CD8-positive, alpha-beta memory T cell (primary cell): Measurements from ENCODE around the gene PAXIP1. TPM values are rescaled to one million over a fixed set of nuclear protein-coding genes. Genes with fewer than 3 reads are reported as not detected.
"Not testable (repeated sequence)": the region's sequence is repeated elsewhere in the genome, so short reads cannot be mapped to it uniquely, and the experiment has no call there.

Experiments used
- CTCF ChIA-PET: fragments of 350-600 bp; sonication (Branson Sonifier 250); formaldehyde crosslinking; loops from one replicate; lab custom pipeline; 2021; ENCODE audit warnings: antibody characterized with exemption; lab: Charles Lee
- POLR2A ChIA-PET: fragments of 350-600 bp; sonication (Branson Sonifier 250); formaldehyde crosslinking; loops from one replicate; lab custom pipeline; 2021; ENCODE audit warnings: antibody characterized with exemption; lab: Charles Lee
- DNase-seq, 5 donors: peaks; one replicate each; pipeline versions ENCODE4 v3.0.0 to v3.0.0-alpha.2; 2020 to 2022; ENCODE audit warnings: mixed read lengths in 1 of 5
- H3K27ac ChIP-seq: one replicate; pipeline ENCODE4 v1.7.0; 2013; ENCODE audit warnings: low read depth, mild to moderate bottlenecking, low read length, moderate library complexity
- H3K27me3 ChIP-seq: 2 replicates; pipeline ENCODE4 v1.7.0; 2013; ENCODE audit warnings: low read length, mild to moderate bottlenecking; ENCODE audit not compliant: insufficient read depth, poor library complexity, severe bottlenecking
- H3K36me3 ChIP-seq: 2 replicates; pipeline ENCODE4 v1.7.0; 2013; ENCODE audit warnings: mild to moderate bottlenecking, low read length, moderate library complexity; ENCODE audit not compliant: insufficient read depth
- H3K4me1 ChIP-seq: 2 replicates; pipeline ENCODE4 v1.7.0; 2013; ENCODE audit warnings: mild to moderate bottlenecking, low read length, moderate library complexity; ENCODE audit not compliant: insufficient read depth
- H3K4me3 ChIP-seq: 2 replicates; pipeline ENCODE4 v1.7.0; 2013; ENCODE audit warnings: mild to moderate bottlenecking, low read length
- H3K9me3 ChIP-seq: 2 replicates; pipeline ENCODE4 v1.7.0; 2013; ENCODE audit warnings: mild to moderate bottlenecking, low read length
- H3K27ac Mint-ChIP-seq, 8 donors: one replicate each; pipeline ENCODE4 v1.8.0; 2020 to 2021; ENCODE audit warnings: mixed read lengths in 8 of 8, mild to moderate bottlenecking in 6 of 8, inconsistent platforms in 3 of 8, moderate library complexity in 3 of 8
- H3K27me3 Mint-ChIP-seq, 2 donors: one replicate each; pipeline ENCODE4 v1.8.0; 2020 to 2021; ENCODE audit warnings: mixed read lengths in 2 of 2, mild to moderate bottlenecking in 1 of 2, moderate library complexity in 1 of 2
- H3K36me3 Mint-ChIP-seq, 3 donors: one replicate each; pipeline ENCODE4 v1.8.0; 2020 to 2021; ENCODE audit warnings: mixed read lengths in 3 of 3, inconsistent platforms in 1 of 3, mild to moderate bottlenecking in 1 of 3
- H3K4me1 Mint-ChIP-seq, 3 donors: one replicate each; pipeline ENCODE4 v1.8.0; 2020 to 2021; ENCODE audit warnings: mixed read lengths in 3 of 3, inconsistent platforms in 1 of 3, mild to moderate bottlenecking in 1 of 3
- H3K4me3 Mint-ChIP-seq, 7 donors: one replicate each; pipeline ENCODE4 v1.8.0; 2020 to 2021; ENCODE audit warnings: mixed read lengths in 7 of 7, mild to moderate bottlenecking in 6 of 7, moderate library complexity in 4 of 7, inconsistent platforms in 2 of 7
- H3K9me3 Mint-ChIP-seq, 5 donors: one replicate each; pipeline ENCODE4 v1.8.0; 2020 to 2022; ENCODE audit warnings: mixed read lengths in 5 of 5, mild to moderate bottlenecking in 3 of 5, moderate library complexity in 2 of 5, inconsistent platforms in 1 of 5
- polyA plus RNA-seq: library from polyadenylated mRNA; unstranded; fragments of 300-500 nt; fragmentation: Illumina TruSeq; gene quantifications from one replicate; pipeline ENCODE4 v1.2.3, GENCODE V29; 2021
- total RNA-seq, 2 experiments: library from RNA; stranded (reverse); gene quantifications; one replicate each; pipeline ENCODE4 v1.2.3, GENCODE V29; 2021

PAXIP1 gene
- total and polyA plus RNA-seq, 3 experiments from 2014 or later, result 2.0 to 25.8 (median 23.1) TPM

DNA sequence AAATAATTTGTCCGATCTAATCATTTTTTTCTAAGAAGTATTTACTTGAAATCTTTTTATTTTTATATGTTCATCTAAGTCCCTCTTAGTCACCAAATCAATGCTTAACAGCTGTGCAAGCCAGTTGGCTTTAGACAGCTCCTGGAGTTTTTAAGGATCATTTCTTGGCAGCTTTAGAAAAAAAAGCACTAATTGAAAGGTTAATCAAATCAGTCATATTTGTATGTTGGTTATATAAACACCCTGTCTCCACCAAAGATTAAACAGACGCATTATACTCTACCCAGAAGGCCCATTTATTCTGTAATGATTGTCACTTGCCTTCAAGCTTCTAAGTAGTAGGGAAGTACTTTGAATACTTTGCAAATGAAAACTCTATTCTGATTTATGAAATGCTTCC, 60.2 kb downstream of the PAXIP1 start:
- H3K27me3 ChIP-seq, result no peaks in the 10 kb centered on the region
- Mint-ChIP-seq H3K4me3 (no peak overlapping the region), H3K27me3 (no peaks in the 10 kb centered on the region), H3K36me3 (peaks cover 0 to 63% (median 17%) of the 10 kb centered on the region in 3 donors), H3K9me3 (no peaks in the 10 kb centered on the region), H3K27ac (no peak overlapping the region), H3K4me1 (peaks cover 5 to 14% (median 5%) of the 10 kb centered on the region in 3 donors)
- H3K4me1 ChIP-seq, result no peaks in the 10 kb centered on the region
- no peak overlapping the region for H3K4me3 ChIP-seq
- no peak for DNase-seq
- no peak overlapping the region for H3K27ac ChIP-seq
- ChIA-PET POLR2A (no interaction called here), CTCF (interaction anchor here (1.2 to 1.7 kb wide), 3 partner anchors 11 to 346 kb away, joined by 4 to 9 read pairs (median 6); no protein-coding TSS in a partner anchor)
- H3K9me3 ChIP-seq, result no peaks in the 10 kb centered on the region
- H3K36me3 ChIP-seq, result peaks cover 7% of the 10 kb centered on the region

DNA sequence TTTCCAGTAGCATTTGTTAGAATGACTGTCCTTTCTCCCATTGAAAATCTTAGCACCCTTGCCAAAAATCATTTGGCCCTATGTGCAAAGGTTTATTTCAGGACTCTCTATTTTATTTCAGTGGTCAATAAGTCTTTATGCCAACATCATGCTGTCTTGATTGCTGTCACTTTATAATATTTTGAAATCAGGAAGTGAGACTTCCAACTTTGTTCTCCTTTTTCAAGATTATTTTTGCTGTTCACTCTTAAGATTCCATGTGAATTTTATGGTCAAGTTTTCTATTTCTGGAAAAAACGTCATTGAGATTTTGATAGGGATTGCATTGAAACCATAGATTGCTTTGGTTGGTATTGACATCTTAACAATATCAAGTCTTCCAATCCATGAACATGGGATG, 65.1 kb downstream of the PAXIP1 start:
- Histone ChIP-seq H3K36me3 (no peaks in the 10 kb centered on the region), H3K27me3 (no peaks in the 10 kb centered on the region), H3K27ac (no peak overlapping the region), H3K4me3 (no peak overlapping the region), H3K9me3 (no peaks in the 10 kb centered on the region), H3K4me1 (no peaks in the 10 kb centered on the region)
- Mint-ChIP-seq H3K9me3 (peaks cover 6 to 10% (median 6%) of the 10 kb centered on the region in 5 donors), H3K4me1 (peaks cover 5 to 28% (median 10%) of the 10 kb centered on the region in 3 donors), H3K36me3 (peaks cover 17 to 42% (median 28%) of the 10 kb centered on the region in 3 donors), H3K4me3 (no peak overlapping the region), H3K27me3 (no peaks in the 10 kb centered on the region), H3K27ac (no peak overlapping the region)
- ChIA-PET POLR2A (no interaction called here), CTCF (interaction anchor here (2.5 to 2.8 kb wide), 2 partner anchors 10 to 24 kb away, joined by 6 read pairs; no protein-coding TSS in a partner anchor)
- no peak for DNase-seq

DNA sequence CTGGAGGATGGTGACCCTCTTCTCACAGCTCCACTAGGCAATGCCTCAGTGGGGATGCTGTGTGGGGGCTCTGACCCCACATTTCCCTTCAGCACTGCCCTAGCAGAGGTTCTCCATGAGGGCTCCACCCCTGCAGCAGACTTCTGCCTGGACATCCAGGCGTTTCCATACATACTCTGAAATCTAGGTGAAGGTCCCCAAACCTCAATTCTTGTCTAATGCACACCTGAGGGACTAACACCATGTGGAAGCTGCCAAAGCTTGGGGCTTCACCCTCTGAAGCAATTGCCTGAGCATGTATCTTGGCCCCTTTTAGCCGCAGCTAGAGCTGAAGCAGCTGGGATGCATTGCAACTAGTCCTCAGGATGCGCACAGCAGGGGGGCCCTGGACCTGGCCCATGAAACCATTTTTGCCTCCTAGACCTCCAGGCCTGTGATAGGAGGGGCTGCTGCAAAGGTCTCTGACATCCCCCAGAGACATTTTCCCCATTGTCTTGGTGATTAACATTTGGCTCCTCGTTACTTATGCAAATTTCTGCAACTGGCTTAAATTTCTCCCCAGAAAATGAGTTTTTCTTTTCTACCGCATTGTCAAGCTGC, 68.5 kb downstream of the PAXIP1 start:
- H3K9me3 Mint-ChIP-seq, H3K27me3 Mint-ChIP-seq, H3K27me3 ChIP-seq, H3K4me1 ChIP-seq, H3K27ac ChIP-seq, H3K4me3 ChIP-seq, POLR2A ChIA-PET, H3K9me3 ChIP-seq, H3K4me3 Mint-ChIP-seq, H3K36me3 ChIP-seq, H3K27ac Mint-ChIP-seq, DNase-seq, CTCF ChIA-PET: not testable (repeated sequence)
- Mint-ChIP-seq H3K4me1 (peaks cover 20 to 52% (median 36%) of the 10 kb centered on the region in 3 donors), H3K36me3 (peaks cover 17 to 45% (median 32%) of the 10 kb centered on the region in 3 donors)

GRCh38 chr7:154931906-154932305, 71.0 kb downstream of the PAXIP1 start:
- ChIA-PET CTCF (interaction anchor here (0.7 to 1.7 kb wide), 2 partner anchors 413 to 667 kb away, joined by 4 to 7 read pairs; no protein-coding TSS in a partner anchor), POLR2A (no interaction called here)
- peaks cover 6 to 10% (median 6%) of the 10 kb centered on the region in 5 donors for H3K9me3 Mint-ChIP-seq
- H3K4me1 ChIP-seq, result peaks cover 12% of the 10 kb centered on the region
- H3K9me3 ChIP-seq, result no peaks in the 10 kb centered on the region
- H3K27ac ChIP-seq, result no peak overlapping the region
- H3K36me3 Mint-ChIP-seq, result peaks cover 17 to 52% (median 32%) of the 10 kb centered on the region in 3 donors
- H3K27me3 ChIP-seq, result no peaks in the 10 kb centered on the region
- peak overlapping the region in 1 of 7 donors; percentile 46 for H3K4me3 Mint-ChIP-seq
- H3K27ac Mint-ChIP-seq, result peak overlapping the region in 1 of 8 donors; percentile 19
- no peaks in the 10 kb centered on the region for H3K36me3 ChIP-seq
- DNase-seq, result no peak
- peaks cover 29 to 51% (median 43%) of the 10 kb centered on the region in 3 donors for H3K4me1 Mint-ChIP-seq
- H3K4me3 ChIP-seq, result no peak overlapping the region
- H3K27me3 Mint-ChIP-seq, result no peaks in the 10 kb centered on the region

DNA sequence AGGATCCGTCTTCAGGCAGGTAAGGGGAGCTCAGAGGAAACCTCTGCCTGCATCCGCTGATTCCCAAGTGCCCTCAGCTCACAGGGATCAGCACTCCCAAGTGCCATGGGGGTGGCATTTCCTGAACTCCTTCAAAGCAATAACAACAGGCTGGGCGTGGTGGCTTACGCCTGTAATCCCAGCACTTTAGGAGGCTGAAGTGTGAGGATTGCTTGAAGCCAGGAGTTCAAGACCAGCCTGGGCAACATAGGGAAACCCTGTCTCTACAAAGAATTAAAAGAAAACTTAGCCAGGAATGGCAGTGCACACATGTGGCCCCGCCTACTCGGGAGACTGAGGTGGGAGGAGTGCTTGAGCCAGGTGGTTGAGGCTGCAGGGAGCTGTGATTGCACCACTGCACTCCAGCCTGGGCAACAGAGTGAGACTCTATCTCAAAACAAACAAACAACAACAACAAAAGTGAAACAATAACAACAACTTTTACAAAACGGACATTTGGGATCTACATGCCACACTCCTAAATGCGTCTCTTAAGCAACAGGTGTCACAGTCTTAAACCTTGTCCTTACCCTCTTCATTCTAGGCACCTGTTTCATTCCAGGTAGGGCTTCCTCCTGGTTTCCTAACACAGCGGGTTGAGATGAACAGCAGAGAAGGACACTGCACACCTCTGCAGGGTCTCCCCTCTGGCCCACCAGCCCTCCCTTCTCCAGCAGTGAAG, 73.8 kb downstream of the PAXIP1 start:
- Mint-ChIP-seq H3K4me1 (peaks cover 29 to 40% (median 38%) of the 10 kb centered on the region in 3 donors), H3K4me3 (peak overlapping the region; percentile 89 to 97 (median 95)), H3K36me3 (peaks cover 4 to 35% (median 14%) of the 10 kb centered on the region in 3 donors), H3K27me3 (peaks cover 2 to 5% of the 10 kb centered on the region in 2 donors), H3K27ac (peak overlapping the region; percentile 86 to 99 (median 98)), H3K9me3 (peaks cover 0 to 4% (median 0%) of the 10 kb centered on the region in 5 donors)
- POLR2A ChIA-PET, result interaction anchor here (0.6 to 1.8 kb wide), 5 partner anchors 73 to 370 kb away, joined by 3 to 14 read pairs (median 4); partner anchors contain the start of genes INSIG1 and PAXIP1
- no peaks in the 10 kb centered on the region for H3K36me3 ChIP-seq
- peak overlapping the region; percentile 85 for H3K4me3 ChIP-seq
- no peaks in the 10 kb centered on the region for H3K9me3 ChIP-seq
- no peaks in the 10 kb centered on the region for H3K27me3 ChIP-seq
- CTCF ChIA-PET, result interaction anchor here (2.5 to 4.5 kb wide), 5 partner anchors 16 to 416 kb away, joined by 11 to 62 read pairs (median 30); partner anchors contain the start of gene INSIG1
- DNase-seq, result no peak
- H3K4me1 ChIP-seq, result peaks cover 12% of the 10 kb centered on the region
- H3K27ac ChIP-seq, result peak overlapping the region; percentile 92

DNA sequence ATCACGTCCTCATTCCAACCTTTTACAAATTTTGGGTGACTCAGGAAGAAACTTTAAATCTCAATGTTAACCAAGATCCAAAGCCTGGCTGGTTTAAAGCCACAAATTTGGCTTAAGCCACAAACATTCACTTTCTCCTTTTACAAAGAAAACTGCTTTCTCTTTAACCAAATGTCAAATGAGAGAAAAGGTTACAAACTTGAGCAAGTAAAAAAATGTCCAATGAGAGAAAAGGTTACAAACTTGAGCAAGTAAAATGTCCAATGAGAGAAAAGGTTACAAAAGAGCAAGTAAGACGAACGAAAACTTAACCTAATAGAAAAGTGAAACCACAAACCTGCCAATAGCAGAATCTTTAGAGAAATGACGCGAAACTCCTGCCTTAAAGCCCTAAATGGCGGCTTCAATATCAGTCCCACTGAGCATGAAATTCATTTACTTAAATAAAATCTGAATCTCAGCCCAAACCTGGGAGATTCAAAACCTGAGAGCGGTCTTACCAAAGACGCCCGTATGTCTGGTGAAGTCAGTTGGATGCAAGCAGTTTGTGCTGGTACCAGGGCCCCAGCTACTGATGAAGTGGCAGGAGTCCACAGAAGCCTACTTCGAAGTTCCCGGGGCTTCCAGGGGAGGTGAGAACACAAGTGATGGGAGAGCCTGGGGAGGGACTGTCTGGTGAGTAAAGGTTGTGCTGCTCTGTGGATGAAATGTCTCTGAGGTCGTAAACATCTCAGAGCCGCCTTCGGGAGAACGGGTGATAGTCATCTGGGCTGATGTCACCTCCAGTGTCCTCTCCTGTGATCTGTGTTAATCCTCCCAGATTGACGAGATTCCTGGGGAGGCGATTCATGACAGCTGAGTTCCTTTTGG, 74.6 kb downstream of the PAXIP1 start:
- Mint-ChIP-seq H3K36me3 (peaks cover 3 to 30% (median 8%) of the 10 kb centered on the region in 3 donors), H3K27me3 (peaks cover 2 to 6% of the 10 kb centered on the region in 2 donors), H3K4me1 (peaks cover 29 to 40% (median 38%) of the 10 kb centered on the region in 3 donors), H3K27ac (peak overlapping the region; percentile 86 to 99 (median 98)), H3K4me3 (peak overlapping the region; percentile 89 to 97 (median 95)), H3K9me3 (no peaks in the 10 kb centered on the region)
- Histone ChIP-seq H3K4me3 (peak overlapping the region; percentile 85), H3K9me3 (no peaks in the 10 kb centered on the region), H3K27ac (peak overlapping the region; percentile 92), H3K36me3 (no peaks in the 10 kb centered on the region), H3K4me1 (peaks cover 12% of the 10 kb centered on the region), H3K27me3 (no peaks in the 10 kb centered on the region)
- ChIA-PET CTCF (interaction anchor here (0.9 to 4.5 kb wide), 31 partner anchors 8 to 826 kb away, joined by 3 to 62 read pairs (median 4); partner anchors contain the start of gene INSIG1), POLR2A (interaction anchor here (0.6 to 1.8 kb wide), 8 partner anchors 40 to 370 kb away, joined by 3 to 14 read pairs (median 4); partner anchors contain the start of genes INSIG1 and PAXIP1)
- peak; percentile 11 to 94 (median 67) for DNase-seq

DNA sequence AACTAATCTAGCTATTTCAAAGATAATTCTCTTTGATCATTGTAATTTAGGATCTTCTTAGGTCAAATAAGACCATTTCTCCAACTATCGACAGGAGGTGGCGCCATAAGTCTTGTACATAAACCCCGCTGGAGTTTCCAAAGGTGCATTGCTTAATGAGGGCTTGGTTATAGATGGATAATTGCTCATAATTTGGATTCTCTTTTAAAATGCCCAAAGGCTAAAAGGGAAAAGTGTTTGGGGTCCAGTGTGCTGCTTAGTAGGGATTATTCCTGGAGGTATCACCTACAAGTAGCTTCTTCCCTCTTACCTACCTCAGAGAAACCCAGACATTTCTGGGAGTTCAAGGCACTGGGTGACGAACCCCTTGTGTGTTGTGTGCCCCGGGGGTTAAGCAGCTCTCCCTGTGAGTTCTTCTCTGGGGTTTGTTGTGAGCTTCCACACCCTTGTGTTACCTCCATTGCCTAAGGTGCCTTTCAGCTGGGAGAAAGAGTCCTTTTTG, 75.2 kb downstream of the PAXIP1 start:
- H3K4me3 Mint-ChIP-seq, result peak overlapping the region; percentile 89 to 97 (median 95)
- H3K27ac ChIP-seq, result peak overlapping the region; percentile 92

More for the DNA sequence above, 75.2 kb downstream of the PAXIP1 start:
- Histone ChIP-seq H3K27me3 (no peaks in the 10 kb centered on the region), H3K4me3 (peak overlapping the region; percentile 85), H3K9me3 (no peaks in the 10 kb centered on the region), H3K4me1 (peaks cover 12% of the 10 kb centered on the region), H3K36me3 (no peaks in the 10 kb centered on the region)
- peak; percentile 67 to 84 (median 71) for DNase-seq
- ChIA-PET CTCF (interaction anchor here (0.6 to 4.5 kb wide), 42 partner anchors 9 to 838 kb away, joined by 3 to 62 read pairs (median 4); partner anchors contain the start of genes INSIG1 and PAXIP1), POLR2A (interaction anchor here (0.5 to 1.8 kb wide), 8 partner anchors 16 to 1965 kb away, joined by 3 to 14 read pairs (median 4); partner anchors contain the start of genes INSIG1, LMBR1 and PAXIP1)
- Mint-ChIP-seq H3K27me3 (peaks cover 2 to 6% of the 10 kb centered on the region in 2 donors), H3K9me3 (no peaks in the 10 kb centered on the region), H3K4me1 (peaks cover 29 to 40% (median 38%) of the 10 kb centered on the region in 3 donors), H3K27ac (peak overlapping the region; percentile 86 to 99 (median 98)), H3K36me3 (peaks cover 1 to 28% (median 4%) of the 10 kb centered on the region in 3 donors)
